D721Med (cell line): ENCODE data around the gene TMEM128.
A peak's percentile ranks its signal among the peaks of the same experiment; 100 is the strongest.

Experiments
- DNase-seq: peaks from one replicate; pipeline ENCODE4 v3.0.0; 2011; ENCODE audit warnings: low spot score; ENCODE audit not compliant: insufficient read length
- FAIRE-seq: peaks from 2 replicates; lab custom pipeline; 2011; peaks lifted over from hg19 to GRCh38; lab: Jason Lieb, UNC
- CTCF ChIP-seq: IDR thresholded peaks from 2 replicates; pipeline ENCODE4 v1.5.1; 2012; ENCODE audit warnings: mild to moderate bottlenecking, control low read depth; ENCODE audit not compliant: insufficient read depth; ENCODE audit errors: missing control alignments

TMEM128 gene

GRCh38 chr4:4248029-4248884, at the start of gene TMEM128:
TMEM128 (minus strand) TSS chr4:4248223; CDS start chr4:4248202, 21 bp downstream.
- no peak for TF ChIP-seq CTCF
- peak; percentile 87 for DNase-seq
- FAIRE-seq = no peak

- FAIRE-seq (no peak), DNase-seq (no peak)
Measured at GRCh38 chr4:4296283-4296846, 48.3 kb upstream of the TMEM128 start.

GRCh38 chr4:4293279-4293678, 45.3 kb upstream of the TMEM128 start:
- TF ChIP-seq CTCF = no peak
- FAIRE-seq (no peak), DNase-seq (no peak)

More at GRCh38 chr4:4296283-4296846, 48.3 kb upstream of the TMEM128 start:
- no peak for TF ChIP-seq CTCF

- DNase-seq = peak; percentile 96
- no peak for FAIRE-seq
- TF ChIP-seq CTCF = no peak
Measured at GRCh38 chr4:4289941-4290850, 42.2 kb upstream of the TMEM128 start, which contains the start of the genes LYAR and ZBTB49. LYAR (minus strand) TSS chr4:4290154; CDS start chr4:4283742, 6,412 bp downstream. ZBTB49 (plus strand) TSS chr4:4290251; CDS start chr4:4299946, 9,695 bp downstream.

GRCh38 chr4:4289597-4289940, 41.5 kb upstream of the TMEM128 start:
- no peak for DNase-seq
- no peak for TF ChIP-seq CTCF
- no peak for FAIRE-seq

GRCh38 chr4:4289055-4289454, 41.0 kb upstream of the TMEM128 start:
- DNase-seq (no peak), FAIRE-seq (no peak)
- TF ChIP-seq CTCF = no peak
